HEK293 (cell line): ENCODE measurements around the gene THSD4.

Experiments used
- CTCF ChIA-PET: fragments of 350-600 bp; formaldehyde crosslinking; extraction: SDS; loops from one replicate; lab custom pipeline; 2021; ENCODE audit warnings: antibody characterized with exemption; lab: Yijun Ruan, JAX
- POLR2A ChIA-PET: fragments of 300-600 bp; formaldehyde crosslinking; extraction: SDS; loops from one replicate; lab custom pipeline; 2020; ENCODE audit warnings: antibody characterized with exemption, inconsistent platforms; lab: Yijun Ruan, JAX
- H3K27ac ChIP-seq: fragments of 200-500 bp; sonication (Bioruptor generic); 2 replicates; pipeline ENCODE4 v1.5.1; 2014; ENCODE audit warnings: low read depth, low read length, control low read depth, inconsistent platforms; ENCODE audit errors: extremely low read depth
- H3K36me3 ChIP-seq, 2 experiments: fragments of 200-500 bp in 1 of 2; sonication (Bioruptor generic) in 1 of 2; 1 replicate in 1 of 2; 2 replicates in 1 of 2; pipeline ENCODE4 v1.5.1; 2014 to 2017; ENCODE audit warnings: inconsistent platforms in 2 of 2, low read length in 2 of 2; ENCODE audit not compliant: control insufficient read depth in 2 of 2, insufficient read depth in 1 of 2
- H3K4me1 ChIP-seq: fragments of 200-500 bp; sonication (Bioruptor generic); 2 replicates; pipeline ENCODE4 v1.5.1; 2014; ENCODE audit warnings: mild to moderate bottlenecking, low read length, inconsistent platforms; ENCODE audit not compliant: control insufficient read depth, insufficient read depth
- H3K4me3 ChIP-seq: 2 replicates; pipeline ENCODE4 v1.5.1; 2011; ENCODE audit warnings: low read depth, mild to moderate bottlenecking, control low read depth, low read length, moderate library complexity
- H3K9me3 ChIP-seq: fragments of 200-500 bp; sonication (Bioruptor generic); 2 replicates; pipeline ENCODE4 v1.5.1; 2014; ENCODE audit warnings: low read depth, low read length, inconsistent platforms; ENCODE audit not compliant: control insufficient read depth, insufficient read depth
- AEBP2 ChIP-seq: fragments of 450-650 bp; formaldehyde crosslinking; IDR thresholded peaks from 2 replicates; pipeline ENCODE4 v1.5.1; 2016; ENCODE audit warnings: missing biosample characterization, missing genetic modification characterization, borderline replicate concordance
- GLI2 ChIP-seq: fragments of 450-650 bp; formaldehyde crosslinking; IDR thresholded peaks from 2 replicates; pipeline ENCODE4; 2017; ENCODE audit warnings: missing biosample characterization, missing genetic modification characterization, low read depth, borderline replicate concordance
- GLIS1 ChIP-seq: fragments of 450-650 bp; formaldehyde crosslinking; IDR thresholded peaks from 2 replicates; pipeline ENCODE4 v1.5.1; 2016; ENCODE audit warnings: missing biosample characterization, missing genetic modification characterization
- HOXC10 ChIP-seq: sonication (generic); formaldehyde crosslinking; IDR thresholded peaks from 2 replicates; pipeline ENCODE4 v1.8.1; 2023; ENCODE audit warnings: mild to moderate bottlenecking, missing genetic modification reagents
- OVOL3 ChIP-seq: fragments of 450-650 bp; formaldehyde crosslinking; IDR thresholded peaks from 2 replicates; pipeline ENCODE4 v1.5.1; 2016; ENCODE audit warnings: missing biosample characterization, missing genetic modification characterization
- PRDM6 ChIP-seq: fragments of 450-650 bp; formaldehyde crosslinking; IDR thresholded peaks from 2 replicates; pipeline ENCODE4 v1.5.1; 2017; ENCODE audit warnings: missing biosample characterization, missing genetic modification characterization
- SCRT1 ChIP-seq: fragments of 450-650 bp; formaldehyde crosslinking; IDR thresholded peaks from 2 replicates; pipeline ENCODE4 v1.5.1; 2016; ENCODE audit warnings: missing biosample characterization, missing genetic modification characterization, borderline replicate concordance
- SCRT2 ChIP-seq: fragments of 450-650 bp; formaldehyde crosslinking; IDR thresholded peaks from 2 replicates; pipeline ENCODE4 v1.5.1; 2016; ENCODE audit warnings: missing biosample characterization, missing genetic modification characterization
- SP2 ChIP-seq: fragments of 450-650 bp; formaldehyde crosslinking; IDR thresholded peaks from 2 replicates; pipeline ENCODE4 v1.5.1; 2016; ENCODE audit warnings: missing biosample characterization, missing genetic modification characterization
- SP7 ChIP-seq: fragments of 450-650 bp; formaldehyde crosslinking; IDR thresholded peaks from 2 replicates; pipeline ENCODE4 v1.5.1; 2016; ENCODE audit warnings: missing biosample characterization, missing genetic modification characterization
- TRIM28 ChIP-seq: IDR thresholded peaks from 2 replicates; pipeline ENCODE4 v1.6.1; 2011; ENCODE audit warnings: low read length, control low read depth, borderline replicate concordance
- ZBTB1 ChIP-seq: fragments of 450-650 bp; formaldehyde crosslinking; IDR thresholded peaks from 2 replicates; pipeline ENCODE4 v1.5.1; 2016; ENCODE audit warnings: missing biosample characterization, missing genetic modification characterization
- ZIC2 ChIP-seq: fragments of 450-650 bp; formaldehyde crosslinking; IDR thresholded peaks from 2 replicates; pipeline ENCODE4 v1.5.1; 2016; ENCODE audit warnings: missing biosample characterization, missing genetic modification characterization
- ZNF133 ChIP-seq: fragments of 450-650 bp; formaldehyde crosslinking; IDR thresholded peaks from 2 replicates; pipeline ENCODE4 v1.5.1; 2016; ENCODE audit warnings: missing biosample characterization, missing genetic modification characterization
- ZNF140 ChIP-seq: fragments of 450-650 bp; formaldehyde crosslinking; IDR thresholded peaks from 2 replicates; pipeline ENCODE4 v1.5.1; 2016; ENCODE audit warnings: missing biosample characterization, missing genetic modification characterization
- ZNF174 ChIP-seq: fragments of 450-650 bp; formaldehyde crosslinking; IDR thresholded peaks from 2 replicates; pipeline ENCODE4 v1.5.0; 2017; ENCODE audit warnings: missing biosample characterization, mild to moderate bottlenecking, missing genetic modification characterization
- ZNF324 ChIP-seq: fragments of 450-650 bp; formaldehyde crosslinking; IDR thresholded peaks from 2 replicates; pipeline ENCODE4 v1.5.1; 2016; ENCODE audit warnings: missing biosample characterization, missing genetic modification characterization
- ZNF354C ChIP-seq: fragments of 450-650 bp; formaldehyde crosslinking; IDR thresholded peaks from 2 replicates; pipeline ENCODE4 v1.5.1; 2016; ENCODE audit warnings: missing biosample characterization, missing genetic modification characterization, low read depth, borderline replicate concordance
- ZNF521 ChIP-seq: fragments of 450-650 bp; formaldehyde crosslinking; IDR thresholded peaks from 2 replicates; pipeline ENCODE4 v1.5.1; 2017; ENCODE audit warnings: missing biosample characterization, mild to moderate bottlenecking, missing genetic modification characterization
- ZNF549 ChIP-seq: fragments of 450-650 bp; IDR thresholded peaks from 2 replicates; pipeline ENCODE4 v1.5.1; 2018; ENCODE audit warnings: missing biosample characterization, missing genetic modification characterization, mild to moderate bottlenecking, inconsistent platforms, moderate library complexity
- ZNF664 ChIP-seq: fragments of 450-650 bp; formaldehyde crosslinking; IDR thresholded peaks from 2 replicates; pipeline ENCODE4 v1.5.1; 2016; ENCODE audit warnings: missing biosample characterization, missing genetic modification characterization
- ZNF837 ChIP-seq: fragments of 450-650 bp; formaldehyde crosslinking; IDR thresholded peaks from 2 replicates; pipeline ENCODE4 v1.5.1; 2016; ENCODE audit warnings: missing biosample characterization, missing genetic modification characterization
- ZSCAN30 ChIP-seq: fragments of 450-650 bp; IDR thresholded peaks from 2 replicates; pipeline ENCODE4 v1.5.1; 2018; ENCODE audit warnings: missing biosample characterization, mild to moderate bottlenecking, missing genetic modification characterization, moderate library complexity

The THSD4 gene

GRCh38 chr15:71224024-71224423 is 108.8 kb downstream of the THSD4 start (continued):
- TF ChIP-seq ZNF549 (tag by site-specific recombination) (no peak), SP7 (tag by site-specific recombination) (no peak), ZNF140 (tag by site-specific recombination) (no peak), ZNF174 (tag by site-specific recombination) (no peak), TRIM28 (no peak), OVOL3 (tag by site-specific recombination) (no peak), ZSCAN30 (tag by site-specific recombination) (no peak), SP2 (tag by site-specific recombination) (no peak), AEBP2 (tag by site-specific recombination) (no peak), ZNF133 (tag by site-specific recombination) (no peak)

GRCh38 chr15:71225851-71226250 is 110.6 kb downstream of the THSD4 start:
- no peaks in the 10 kb centered on the region for H3K36me3 ChIP-seq
- no peaks in the 10 kb centered on the region for H3K9me3 ChIP-seq
- ChIA-PET CTCF (interaction anchor here (1.1 kb wide), 1 partner anchor 110 kb away, joined by 5 read pairs; the partner anchor contains the start of gene THSD4), POLR2A (no interaction called here)
- peaks cover 16% of the 10 kb centered on the region for H3K4me1 ChIP-seq
- H3K4me3 ChIP-seq, result no peak overlapping the region
- 0 out of 2 replicates have a peak overlapping the region, but pooled peaks have one; percentile 12 for H3K27ac ChIP-seq
- no peak for TF ChIP-seq HOXC10 (CRISPR knock-in tag)
- no peak for TF ChIP-seq ZNF354C (tag by site-specific recombination)
- TF ChIP-seq ZSCAN30 (tag by site-specific recombination), result no peak
- no peak for TF ChIP-seq ZNF324 (tag by site-specific recombination)
- no peak for TF ChIP-seq ZNF837 (tag by site-specific recombination)
- TF ChIP-seq GLI2 (tag by site-specific recombination), result no peak
- no peak for TF ChIP-seq ZNF664 (tag by site-specific recombination)
- TF ChIP-seq ZNF521, result no peak

- peak; percentile 31; the same call in 1 of the 2 replicates for TF ChIP-seq PRDM6 (tag by site-specific recombination)
- TF ChIP-seq SCRT1 (tag by site-specific recombination), result peak; percentile 77
- TF ChIP-seq ZBTB1, result no peak
- peak; percentile 76 for TF ChIP-seq SCRT2 (tag by site-specific recombination)
- peak; percentile 96 for TF ChIP-seq ZIC2
- peak; percentile 97 for TF ChIP-seq GLIS1 (tag by site-specific recombination)
Observed at GRCh38 chr15:71226536-71227455, 111.5 kb downstream of the THSD4 start.

More at GRCh38 chr15:71226536-71227455, 111.5 kb downstream of the THSD4 start:
- CTCF ChIA-PET, result no interaction called here
- H3K4me1 ChIP-seq, result peaks cover 19% of the 10 kb centered on the region
- H3K27ac ChIP-seq, result peak overlapping the region; percentile 12; the same call in 1 of the 2 replicates
- no peaks in the 10 kb centered on the region for H3K9me3 ChIP-seq
- H3K4me3 ChIP-seq, result no peak overlapping the region
- no peaks in the 10 kb centered on the region for H3K36me3 ChIP-seq
- POLR2A ChIA-PET, result no interaction called here
